Activated CD8-positive, alpha-beta memory T cell treated with anti-CD3 and anti-CD28 coated beads for 48 hours (primary cell): ENCODE measurements around the gene PAPOLB.

Source experiments
- DNase-seq, 3 experiments: peaks; one replicate each; pipeline ENCODE4 v3.0.0-alpha.2; 2020; ENCODE audit warnings: low read depth in 2 of 3, low spot score in 2 of 3

Gene PAPOLB

GRCh38 chr7:4842319-4843064, 19.3 kb downstream of the PAPOLB start:
- DNase-seq: no peak

GRCh38 chr7:4841836-4842235, 20.0 kb downstream of the PAPOLB start:
- no peak for DNase-seq

GRCh38 chr7:4841007-4841784, 20.6 kb downstream of the PAPOLB start:
- no peak for DNase-seq

DNA sequence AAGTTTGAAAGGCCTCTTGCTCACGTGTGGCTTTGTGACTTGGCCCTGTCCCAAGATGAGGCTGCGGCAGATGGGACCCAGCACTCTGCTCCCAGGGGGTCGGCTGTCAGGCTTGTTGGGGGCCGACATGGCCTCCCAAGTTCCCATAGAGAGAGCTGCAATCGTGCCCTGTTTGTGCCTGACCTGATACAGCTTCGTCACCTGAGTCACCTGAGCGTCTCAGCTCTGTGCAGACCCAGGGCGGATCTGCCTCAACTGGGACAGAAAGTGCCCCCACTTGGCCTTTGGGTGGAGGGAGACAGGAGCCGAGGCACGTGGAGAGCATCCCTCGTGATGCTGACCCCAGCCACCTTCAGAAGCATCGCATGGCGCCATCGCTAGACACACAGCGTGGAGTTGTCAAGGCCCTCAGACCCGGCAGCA, 21.7 kb downstream of the PAPOLB start:
- no peak for DNase-seq

DNA sequence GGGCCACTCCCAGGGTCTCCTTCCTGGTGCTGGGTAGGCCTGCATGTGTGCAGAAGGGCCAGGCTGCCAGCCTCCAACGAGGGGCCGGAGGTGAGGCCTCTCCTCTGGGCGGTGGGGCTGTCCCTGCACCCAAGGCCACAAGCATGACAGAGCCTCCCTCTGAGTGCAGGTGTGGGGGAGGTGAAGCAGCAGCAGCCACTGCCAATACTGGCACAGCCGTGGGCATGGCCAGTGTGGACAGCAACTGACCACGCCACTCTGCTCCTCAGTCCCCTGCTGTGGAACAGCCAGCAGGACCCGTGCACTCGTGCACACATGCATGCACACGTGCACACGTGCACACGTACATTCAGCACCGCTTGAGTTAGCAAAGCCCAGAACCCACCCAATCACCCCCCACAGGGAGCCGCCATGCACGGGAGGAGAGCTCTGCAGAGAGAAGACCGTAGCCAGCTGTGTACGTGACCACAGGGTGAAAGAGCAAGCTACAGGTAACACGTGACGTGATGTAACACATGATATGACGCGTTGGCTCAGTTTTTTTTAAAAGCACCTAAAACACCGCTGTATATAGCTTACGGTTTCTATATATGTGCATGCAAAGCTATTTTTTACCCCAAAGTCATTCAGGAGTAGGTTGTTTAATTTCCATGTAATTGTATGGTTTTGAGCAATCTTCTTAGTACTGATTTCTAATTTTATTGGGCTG, 23.1 kb downstream of the PAPOLB start:
- DNase-seq: no peak

DNA sequence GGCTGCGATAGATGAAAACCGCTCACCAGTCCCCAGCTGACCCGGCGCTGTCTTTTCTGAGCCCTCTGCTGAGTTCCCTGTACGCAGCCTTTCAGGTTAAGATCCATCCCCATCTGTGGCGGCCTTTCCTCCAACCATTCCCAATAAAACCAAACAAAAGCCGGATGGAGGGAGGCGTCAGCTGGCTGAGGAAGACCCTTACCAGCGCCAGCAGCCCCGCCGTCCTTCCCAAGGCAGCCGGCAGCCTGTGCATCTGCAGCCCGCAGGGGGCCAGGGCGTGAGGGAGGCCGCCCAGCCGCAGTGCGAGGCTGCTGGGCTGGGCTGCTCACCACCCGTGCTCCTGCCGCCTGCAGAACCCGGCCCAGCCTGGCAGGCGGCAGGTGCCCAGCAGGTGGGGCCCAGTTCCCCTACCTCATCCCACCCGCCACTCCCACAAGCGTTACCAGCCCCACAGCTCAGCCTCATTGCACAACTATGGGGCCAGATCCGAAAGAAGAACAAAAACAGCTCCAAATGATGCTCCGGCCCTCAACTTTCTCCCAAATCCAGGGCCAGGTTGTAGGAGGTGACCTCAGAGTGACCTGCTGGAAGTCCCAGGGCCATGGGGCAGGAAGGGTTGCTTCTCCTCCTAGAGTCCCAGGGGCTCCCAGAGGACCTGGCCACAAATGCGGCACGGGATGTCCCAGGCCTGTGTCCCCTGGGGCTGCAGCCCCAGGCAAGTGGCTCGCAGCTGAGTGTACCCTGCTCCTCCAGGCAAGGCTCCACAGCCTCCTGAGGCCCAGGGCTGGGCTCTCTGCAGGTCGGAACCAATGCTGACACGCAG, 23.8 kb downstream of the PAPOLB start:
- no peak for DNase-seq

DNA sequence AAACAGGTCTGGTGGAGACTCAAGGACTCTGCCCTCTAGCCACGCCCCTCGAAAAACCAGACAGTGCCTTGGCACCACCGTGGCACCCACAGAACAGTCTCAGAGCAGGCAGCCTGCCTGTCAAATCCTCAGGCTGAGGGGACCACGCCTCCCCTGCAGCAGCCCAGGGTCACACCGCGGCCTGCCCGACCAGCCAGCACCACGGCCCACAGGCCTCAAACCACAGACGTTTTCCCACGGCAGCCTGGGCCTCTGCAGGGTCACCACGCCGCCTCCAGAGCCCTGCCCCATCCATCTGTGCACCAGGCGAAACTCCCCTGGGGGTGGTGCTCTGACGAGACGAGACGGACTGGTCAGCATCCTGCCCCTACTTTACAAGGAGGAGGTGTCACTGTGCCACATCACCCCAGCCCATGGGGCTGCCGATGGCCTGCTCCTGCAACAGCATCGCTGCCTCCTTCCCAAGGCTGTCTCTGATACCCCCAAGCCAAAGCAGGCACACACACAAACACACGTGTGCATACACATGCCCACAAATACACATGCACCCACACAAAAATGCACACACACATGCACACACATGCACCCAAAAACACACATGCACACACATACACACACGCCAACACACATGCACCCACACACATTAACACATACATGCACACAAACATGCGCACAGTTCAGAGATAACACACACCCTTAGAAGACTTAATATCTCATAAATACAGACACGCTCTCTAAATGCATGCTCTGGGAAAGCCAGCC, 24.6 kb downstream of the PAPOLB start:
- no peak for DNase-seq

DNA sequence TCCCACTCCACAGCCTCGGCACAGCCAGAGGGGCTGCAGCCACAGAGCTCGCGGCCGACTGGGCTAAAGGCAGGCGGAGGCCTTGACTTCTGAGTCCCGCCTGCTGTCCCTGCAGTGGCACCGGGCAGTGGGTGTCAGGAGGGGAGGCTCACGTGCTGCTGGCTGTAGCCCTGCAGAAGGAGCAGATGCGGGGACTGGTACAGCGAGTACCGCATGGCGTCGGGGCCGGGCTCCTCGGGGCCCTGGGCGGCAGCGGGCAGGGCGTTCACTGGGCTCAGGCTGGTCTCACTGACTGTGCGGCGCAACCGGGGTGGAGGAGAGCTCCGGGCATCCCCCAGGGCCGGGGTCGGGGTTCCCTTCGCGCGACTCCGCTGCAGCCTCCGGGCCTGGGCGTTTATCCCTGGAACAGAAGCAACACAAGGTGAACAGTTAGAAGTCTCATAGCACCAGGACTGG, 25.6 kb downstream of the PAPOLB start:
- DNase-seq: no peak

DNA sequence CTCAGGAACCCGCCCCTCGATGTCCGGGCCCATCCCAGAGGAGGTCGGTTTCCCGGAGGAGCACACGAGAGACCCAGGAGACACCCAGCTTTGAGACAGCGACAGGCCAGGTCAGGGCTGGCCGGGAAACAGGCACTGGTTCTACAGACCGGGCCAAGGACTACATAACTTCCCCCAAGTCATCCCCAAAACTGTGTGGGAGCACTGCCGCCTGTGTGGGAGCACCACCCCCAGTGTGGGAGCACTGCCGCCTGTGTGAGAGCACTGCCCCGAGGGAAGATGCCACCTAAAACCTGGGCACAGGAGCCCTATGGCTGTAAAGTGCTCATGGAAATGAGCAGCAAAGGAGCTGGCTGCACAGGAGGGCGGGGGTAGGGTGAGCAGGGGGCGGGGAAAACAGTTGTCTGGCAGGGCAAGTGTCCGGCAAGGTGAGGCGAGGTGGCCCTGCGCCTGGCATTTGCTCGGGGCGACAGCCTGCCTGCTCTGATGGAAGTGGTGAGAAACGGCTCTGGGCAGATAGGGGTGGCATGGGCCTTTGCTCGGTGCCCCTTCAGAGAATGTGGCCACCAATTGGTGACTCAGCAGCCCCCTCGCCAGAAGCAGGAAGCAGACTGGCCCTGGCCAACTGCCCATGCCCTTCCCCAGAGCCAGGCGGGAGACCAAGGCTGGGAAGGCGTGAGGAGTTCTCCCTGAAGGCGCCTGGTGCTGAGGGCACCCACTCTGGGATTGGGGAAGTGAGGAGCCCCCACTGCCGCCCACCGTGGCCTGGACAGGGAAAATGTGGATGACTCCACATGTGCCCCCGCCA, 26.2 kb downstream of the PAPOLB start:
- no peak for DNase-seq

DNA sequence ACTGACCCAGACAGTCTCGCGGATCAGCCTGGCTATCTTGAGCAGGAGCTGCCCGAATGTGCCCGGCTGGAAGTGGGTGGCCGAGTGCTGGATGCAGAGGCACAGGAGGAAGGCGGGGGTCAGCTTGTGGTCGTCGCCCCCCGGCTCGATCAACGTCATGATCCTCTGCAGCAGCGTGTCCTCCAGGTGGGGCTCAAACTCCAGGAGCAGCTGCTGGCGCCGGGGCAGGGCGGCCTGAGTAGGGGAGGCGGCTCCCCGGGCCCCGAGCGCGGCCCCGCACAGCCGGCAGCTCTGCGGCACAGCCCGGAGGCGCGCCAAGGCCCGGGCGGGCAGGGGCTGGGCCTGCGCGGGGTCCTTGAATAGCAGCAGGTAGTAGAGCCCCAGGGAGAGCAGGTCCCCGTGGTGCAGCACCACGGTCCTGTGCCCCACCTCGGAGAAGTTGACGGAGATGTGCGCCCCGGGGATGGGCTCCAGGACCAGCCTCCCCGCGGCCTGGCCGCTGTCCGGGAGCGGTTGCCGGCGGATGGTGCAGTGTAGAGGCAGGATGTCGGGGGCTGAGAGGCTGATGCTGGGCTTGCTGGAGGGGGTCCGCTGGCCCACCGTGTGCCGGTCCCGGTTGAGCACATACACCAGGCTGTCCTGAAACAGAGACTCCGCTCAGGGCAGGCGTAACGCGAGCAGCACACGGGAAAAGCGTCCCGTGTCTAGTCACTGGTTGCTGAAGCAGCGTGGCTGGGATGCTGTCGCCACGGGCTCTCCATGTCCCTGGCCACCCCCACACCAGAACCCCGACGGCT, 27.0 kb downstream of the PAPOLB start:
- no peak for DNase-seq

DNA sequence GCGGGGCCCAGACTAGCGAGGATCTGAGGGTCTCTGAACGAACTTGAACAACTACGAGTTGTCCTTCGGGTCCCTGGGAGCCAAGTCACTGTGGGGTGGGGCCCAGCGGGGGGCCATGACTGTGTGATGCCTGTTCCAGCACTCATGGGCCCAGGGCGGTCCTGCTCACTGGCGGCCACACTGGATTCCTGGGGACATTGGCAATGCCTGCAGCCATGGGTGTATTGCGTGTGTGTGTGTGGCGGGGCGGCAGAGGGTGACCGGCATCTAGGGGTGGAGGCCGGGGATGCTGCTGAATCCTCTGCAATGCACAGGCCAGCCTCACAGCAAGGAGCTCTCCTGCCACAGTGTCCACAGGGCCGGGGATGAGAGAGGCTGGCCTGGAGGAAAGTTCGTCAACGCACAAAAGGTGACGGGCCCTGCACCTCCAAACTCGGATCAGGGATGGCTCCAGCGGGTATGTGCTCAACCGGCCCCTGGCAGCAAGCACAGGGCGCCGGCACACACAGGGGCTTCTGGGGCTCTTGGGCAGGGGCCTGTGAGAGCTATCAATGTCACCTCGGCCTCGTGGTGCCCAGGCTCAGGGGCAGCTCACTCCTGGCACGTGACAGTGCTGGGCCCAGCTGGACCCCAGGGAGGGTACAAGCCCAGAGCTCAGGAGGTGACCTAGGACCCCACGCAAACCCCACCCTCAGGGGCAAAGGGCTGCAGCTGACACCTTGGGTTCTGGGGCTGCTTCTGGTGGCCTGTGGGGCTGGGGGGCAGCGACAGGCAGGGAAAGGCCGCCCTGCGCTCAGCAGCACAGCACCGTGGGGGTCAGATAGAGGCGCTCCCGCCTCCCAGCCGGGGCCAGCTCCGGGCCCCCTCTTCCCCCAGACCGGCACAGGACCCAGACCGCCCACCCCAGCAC, 27.9 kb downstream of the PAPOLB start:
- DNase-seq: no peak

DNA sequence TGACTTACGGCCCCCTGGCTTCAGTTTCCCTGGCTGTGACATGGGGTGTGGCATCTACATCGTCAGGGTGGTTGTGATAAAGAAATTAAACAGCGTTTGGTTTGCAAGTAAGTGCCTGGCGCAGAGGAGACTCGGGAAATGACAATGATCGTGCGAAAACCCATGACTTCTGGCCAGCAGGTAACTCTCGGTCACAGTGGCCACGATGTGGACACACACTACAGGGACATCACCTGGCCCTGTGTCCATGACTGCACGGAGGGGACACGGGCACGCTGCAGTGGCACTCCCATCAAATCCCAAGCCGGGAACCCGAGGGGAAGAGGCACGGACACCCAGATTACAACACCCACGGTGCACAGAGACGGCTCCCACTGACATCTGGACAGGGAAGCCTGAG, 28.7 kb downstream of the PAPOLB start:
- no peak for DNase-seq

- DNase-seq: no peak
Measured at GRCh38 chr7:4832711-4833110, 29.1 kb downstream of the PAPOLB start.

- no peak for DNase-seq
Measured at GRCh38 chr7:4831723-4832495, 29.9 kb downstream of the PAPOLB start.

DNA sequence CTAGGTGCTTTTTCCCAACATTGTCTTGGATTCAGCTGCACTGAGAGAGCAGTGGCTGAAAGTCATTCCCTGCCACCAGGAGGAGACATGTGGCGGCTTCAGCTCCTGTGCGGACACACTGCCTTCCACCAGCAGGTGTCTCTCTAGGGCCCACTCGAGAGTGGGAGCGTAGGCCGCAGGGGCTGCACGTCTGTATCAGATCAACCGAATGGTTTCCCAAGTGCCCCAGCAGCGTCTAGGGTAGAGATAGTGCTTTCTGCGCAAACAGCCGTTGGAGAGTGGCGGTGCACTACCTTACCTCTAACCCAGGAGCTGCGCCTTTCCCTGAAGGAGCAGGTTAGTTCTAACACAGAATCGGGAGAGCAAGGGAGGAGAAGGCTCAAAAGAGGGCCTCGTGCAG, 31.7 kb downstream of the PAPOLB start:
- peak in 2 of 3 experiments; percentile 11 to 27 for DNase-seq

DNA sequence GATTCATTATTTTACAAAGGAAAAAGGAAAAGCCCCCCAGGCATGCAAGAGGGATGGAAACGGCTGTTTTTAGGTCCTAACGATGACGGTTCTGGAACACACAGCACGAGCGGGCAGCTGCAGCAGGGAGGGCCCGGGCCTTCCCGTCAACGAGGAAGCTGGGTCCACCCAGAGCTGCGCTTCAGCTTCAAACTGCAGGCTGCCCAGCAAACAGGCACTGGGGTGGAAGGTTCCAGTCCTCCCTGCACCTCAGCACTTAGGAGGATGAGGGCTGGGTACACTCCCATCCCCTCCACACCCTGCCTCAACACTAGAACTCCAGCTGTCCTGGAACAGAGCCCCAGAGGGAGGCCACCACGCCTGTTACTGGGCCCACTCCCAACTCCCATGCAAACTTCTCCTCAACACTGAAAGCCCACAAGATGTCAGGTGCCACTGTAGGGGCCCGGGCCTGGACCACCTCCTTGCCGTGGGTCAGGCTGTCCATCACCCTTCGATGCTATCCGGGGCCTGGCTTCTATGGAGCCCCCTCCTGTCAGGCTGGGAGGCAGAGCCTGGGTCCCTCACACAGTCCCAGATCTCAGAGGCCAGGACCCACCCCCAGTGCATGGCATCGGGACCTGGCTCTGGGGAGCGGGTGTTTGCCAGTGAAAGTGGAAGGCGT, 33.0 kb downstream of the PAPOLB start:
- DNase-seq: no peak
